Kidney (tissue), 14 donors: ENCODE data around the gene CCNY. TPM values are rescaled to one million over a fixed set of nuclear protein-coding genes. Genes with fewer than 3 reads are reported as not detected.

ENCODE experiments used
- DNase-seq, 5 donors: peaks; one replicate each; pipeline ENCODE4 v3.0.0-alpha.2; 2013 to 2020
- FAIRE-seq: peaks from 2 replicates; lab custom pipeline; 2012; peaks lifted over from hg19 to GRCh38; lab: Jason Lieb, UNC
- H3K27ac ChIP-seq, 2 donors: one replicate each; pipeline ENCODE4 v1.7.0; 2013; ENCODE audit warnings: low read depth in 2 of 2, low read length in 2 of 2, inconsistent platforms in 1 of 2
- H3K27me3 ChIP-seq: one replicate; pipeline ENCODE4 v1.7.1; 2013; ENCODE audit warnings: low read length, inconsistent platforms; ENCODE audit not compliant: control insufficient read depth, insufficient read depth
- H3K36me3 ChIP-seq, 3 donors: one replicate each; pipeline versions ENCODE4 v1.7.0 to v1.7.1; 2013; ENCODE audit warnings: low read length in 3 of 3, control low read depth in 1 of 3, inconsistent platforms in 1 of 3; ENCODE audit not compliant: insufficient read depth in 3 of 3, control insufficient read depth in 2 of 3
- H3K4me1 ChIP-seq, 3 donors: one replicate each; pipeline versions ENCODE4 v1.7.0 to v1.7.1; 2013; ENCODE audit warnings: low read length in 3 of 3, inconsistent platforms in 1 of 3, low read depth in 1 of 3; ENCODE audit not compliant: control insufficient read depth in 2 of 3, insufficient read depth in 2 of 3
- H3K4me3 ChIP-seq, 3 donors: one replicate each; pipeline versions ENCODE4 v1.7.0 to v1.8.1; 2013; ENCODE audit warnings: low read length in 3 of 3, control low read depth in 1 of 3, inconsistent platforms in 1 of 3
- H3K9ac ChIP-seq, 3 donors: one replicate each; pipeline versions ENCODE4 v1.7.0 to v1.7.1; 2013; ENCODE audit warnings: low read length in 3 of 3, control low read depth in 1 of 3, inconsistent platforms in 1 of 3
- H3K9me3 ChIP-seq, 3 donors: one replicate each; pipeline versions ENCODE4 v1.7.0 to v1.7.1; 2013; ENCODE audit warnings: low read length in 3 of 3, control low read depth in 1 of 3, inconsistent platforms in 1 of 3; ENCODE audit not compliant: control insufficient read depth in 2 of 3, insufficient read depth in 1 of 3
- intact Hi-C: fragments of 100-400 bp; cut with DNase I; formaldehyde crosslinking; loops from one replicate; pipeline ENCODE4 v1.11.1; 2022
- polyA plus RNA-seq: library from polyadenylated mRNA; stranded (reverse); fragments of 350-450 nt; fragmentation: Illumina TruSeq; extraction: RNeasy Lipid Tissue Mini Kit (QIAGEN cat#74804); gene quantifications from one replicate; pipeline ENCODE4 v1.2.3, GENCODE V29; 2014; ENCODE audit warnings: low read depth, low replicate concordance; ENCODE audit not compliant: insufficient read depth
- total RNA-seq: library from RNA; stranded (reverse); fragmentation: NEBNext Ultra II Directional; extraction: Animal tissue kit (Norgen Biotek cat#: 25700); gene quantifications from one replicate; pipeline ENCODE4 v1.2.1, GENCODE V29; 2021
- TF ChIP-seq, protein P1 (sequence below): IDR thresholded peaks from 3 replicates; pipeline ENCODE4 v1.5.1; 2012; ENCODE audit warnings: mild to moderate bottlenecking, moderate library complexity, borderline replicate concordance; ENCODE audit not compliant: insufficient read depth; ENCODE audit errors: extremely low read depth
- donor health status: control.
- donor health status: control.
- donor health status: control.
- donor health status: control.
- donor health status: control.
- donor health status: DM: yes; HTN: yes; CAD: no.
- donor health status: Normal renal cell carcinoma (clear cell type).

CCNY gene
- total and polyA plus RNA-seq, 2 donors from 2014 or later = 45.6 to 77.2 TPM

DNA sequence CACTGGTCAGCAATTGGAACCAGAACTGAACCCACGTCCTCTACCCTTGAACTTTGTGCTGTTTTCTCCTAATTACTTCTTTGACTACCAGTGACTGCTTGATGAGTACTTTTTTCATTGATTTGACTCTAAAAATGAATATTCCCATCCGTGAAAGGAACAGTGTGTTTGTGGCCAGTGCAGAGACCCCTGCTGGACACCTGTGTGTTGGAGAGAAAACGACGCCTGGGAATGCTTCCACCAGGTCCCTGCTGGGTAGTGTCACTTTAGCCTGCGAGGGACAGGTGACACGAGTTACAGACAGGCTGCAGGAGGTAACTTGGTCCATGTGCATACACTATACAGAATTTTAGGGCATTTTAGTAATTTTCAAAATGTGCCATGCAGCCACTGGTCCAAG, 262.1 kb downstream of the CCNY start:
- Histone ChIP-seq H3K9ac (no peak overlapping the region), H3K36me3 (no peaks in the 10 kb centered on the region), H3K27ac (no peak overlapping the region), H3K4me1 (no peaks in the 10 kb centered on the region), H3K9me3 (peaks cover 0 to 6% (median 0%) of the 10 kb centered on the region in 3 donors), H3K27me3 (no peaks in the 10 kb centered on the region), H3K4me3 (no peak overlapping the region)
- TF ChIP-seq, protein P1, sequence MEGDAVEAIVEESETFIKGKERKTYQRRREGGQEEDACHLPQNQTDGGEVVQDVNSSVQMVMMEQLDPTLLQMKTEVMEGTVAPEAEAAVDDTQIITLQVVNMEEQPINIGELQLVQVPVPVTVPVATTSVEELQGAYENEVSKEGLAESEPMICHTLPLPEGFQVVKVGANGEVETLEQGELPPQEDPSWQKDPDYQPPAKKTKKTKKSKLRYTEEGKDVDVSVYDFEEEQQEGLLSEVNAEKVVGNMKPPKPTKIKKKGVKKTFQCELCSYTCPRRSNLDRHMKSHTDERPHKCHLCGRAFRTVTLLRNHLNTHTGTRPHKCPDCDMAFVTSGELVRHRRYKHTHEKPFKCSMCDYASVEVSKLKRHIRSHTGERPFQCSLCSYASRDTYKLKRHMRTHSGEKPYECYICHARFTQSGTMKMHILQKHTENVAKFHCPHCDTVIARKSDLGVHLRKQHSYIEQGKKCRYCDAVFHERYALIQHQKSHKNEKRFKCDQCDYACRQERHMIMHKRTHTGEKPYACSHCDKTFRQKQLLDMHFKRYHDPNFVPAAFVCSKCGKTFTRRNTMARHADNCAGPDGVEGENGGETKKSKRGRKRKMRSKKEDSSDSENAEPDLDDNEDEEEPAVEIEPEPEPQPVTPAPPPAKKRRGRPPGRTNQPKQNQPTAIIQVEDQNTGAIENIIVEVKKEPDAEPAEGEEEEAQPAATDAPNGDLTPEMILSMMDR = peak; percentile 22
- FAIRE-seq (no peak), DNase-seq (no peak)
- intact Hi-C loops = no loop called here

DNA sequence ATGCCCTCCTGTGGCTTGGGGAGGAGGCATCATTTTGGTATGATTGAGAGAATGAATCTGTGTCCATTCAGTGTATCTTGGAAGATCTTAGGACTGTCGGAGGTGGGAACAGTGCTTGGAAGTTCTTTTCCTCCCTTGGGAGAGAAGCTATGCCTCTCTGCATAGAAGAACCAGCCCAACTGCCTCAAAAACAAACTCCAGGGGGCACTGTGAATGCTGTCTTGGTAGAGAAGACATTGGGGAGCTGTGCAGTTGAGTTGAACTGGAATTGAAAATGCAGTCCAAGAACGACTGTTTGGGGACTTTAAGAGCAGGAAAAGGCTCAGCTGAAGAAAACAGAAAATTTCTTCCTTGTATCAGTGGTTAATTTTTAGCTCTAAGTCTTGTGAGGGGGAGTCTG, 263.9 kb downstream of the CCNY start:
- Histone ChIP-seq H3K27ac (no peak overlapping the region), H3K4me3 (no peak overlapping the region), H3K9me3 (peaks cover 0 to 6% (median 0%) of the 10 kb centered on the region in 3 donors), H3K4me1 (no peaks in the 10 kb centered on the region), H3K27me3 (no peaks in the 10 kb centered on the region), H3K36me3 (no peaks in the 10 kb centered on the region), H3K9ac (no peak overlapping the region)
- FAIRE-seq (no peak), DNase-seq (no peak)
- intact Hi-C loops = no loop called here
- TF ChIP-seq, protein P1 = no peak

DNA sequence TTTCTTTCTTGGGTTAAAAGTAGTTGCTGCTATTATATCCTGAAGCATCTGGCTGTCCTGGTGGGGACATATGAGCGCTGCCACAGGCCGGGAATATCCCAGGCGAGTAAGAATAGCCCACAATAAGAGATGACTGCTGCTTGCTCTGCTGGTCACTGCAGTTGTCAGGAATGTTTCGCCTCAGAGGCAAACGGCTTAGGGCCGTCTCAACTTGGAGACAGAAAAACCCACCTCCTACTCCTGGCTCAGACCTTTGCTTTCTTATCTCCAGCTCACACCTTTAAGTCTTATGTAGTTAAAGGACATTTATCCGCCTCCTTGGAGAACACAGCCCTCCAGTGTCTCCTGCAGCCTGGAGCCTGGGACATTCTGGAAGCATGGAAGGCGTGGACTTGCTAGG, 268.9 kb downstream of the CCNY start, which contains the start of gene GJD4:
Gene GJD4, plus strand, starts transcription at position 151 of the 400 bp plus-strand sequence. Its CDS starts 227 bp downstream, at position 378.
- TF ChIP-seq, protein P1 = no peak
- intact Hi-C loops = no loop called here
- no peaks in the 10 kb centered on the region for H3K4me1 ChIP-seq
- peaks cover 0 to 6% (median 0%) of the 10 kb centered on the region in 3 donors for H3K9me3 ChIP-seq
- no peak within 1 kb of the TSS for H3K27ac ChIP-seq
- peaks cover 3% of the 10 kb centered on the region for H3K27me3 ChIP-seq
- FAIRE-seq = no peak
- H3K36me3 ChIP-seq = no peaks in the 10 kb centered on the region
- no peak within 1 kb of the TSS for H3K4me3 ChIP-seq
- DNase-seq = no peak
- no peak within 1 kb of the TSS for H3K9ac ChIP-seq

DNA sequence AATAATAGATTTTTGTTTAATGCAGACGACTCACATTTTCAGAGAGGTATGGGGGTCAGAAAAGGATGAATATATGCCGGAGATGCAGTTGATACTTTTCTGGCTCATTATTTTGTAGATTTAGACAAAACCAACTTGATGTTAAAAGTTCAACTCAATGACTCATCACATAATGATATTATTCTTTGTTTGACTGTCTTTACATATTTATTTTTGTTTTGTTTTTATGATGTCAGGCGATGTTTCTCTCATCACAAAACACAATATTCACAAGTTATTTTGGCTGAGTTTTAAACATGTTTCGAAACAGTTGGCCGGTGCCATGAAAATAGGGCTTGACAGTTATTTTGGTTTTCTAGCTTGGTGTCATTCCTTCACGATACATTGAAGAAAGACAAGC, 270.1 kb downstream of the CCNY start:
- Histone ChIP-seq H3K27me3 (peaks cover 3% of the 10 kb centered on the region), H3K36me3 (no peaks in the 10 kb centered on the region), H3K9ac (no peak overlapping the region), H3K4me1 (no peaks in the 10 kb centered on the region), H3K4me3 (no peak overlapping the region), H3K27ac (no peak overlapping the region), H3K9me3 (no peaks in the 10 kb centered on the region)
- DNase-seq (no peak), FAIRE-seq (no peak)
- intact Hi-C loops = no loop called here
- TF ChIP-seq, protein P1 = no peak
